ENCODE data around the gene C10orf105.

The C10orf105 gene

GRCh38 chr10:71735709-71736569, 16.4 kb upstream of the C10orf105 start:
- DNase-seq, result no peak

- DNase-seq, result no peak
These were observed 15.2 kb upstream of the C10orf105 start for GRCh38 chr10:71734797-71735196.

- no peak for DNase-seq
These were observed 12.2 kb upstream of the C10orf105 start for GRCh38 chr10:71731791-71732190.

- no peak for DNase-seq
These were observed 9.6 kb upstream of the C10orf105 start for GRCh38 chr10:71729161-71729636.

GRCh38 chr10:71727738-71728737, 8.5 kb upstream of the C10orf105 start:
- no peak for DNase-seq

GRCh38 chr10:71727105-71727737, 7.6 kb upstream of the C10orf105 start:
- DNase-seq, result no peak

- DNase-seq, result no peak
These were observed 7.1 kb upstream of the C10orf105 start for GRCh38 chr10:71726580-71727104.

- DNase-seq, result no peak
These were observed 6.5 kb upstream of the C10orf105 start for GRCh38 chr10:71725998-71726579.

GRCh38 chr10:71725249-71725648, 5.7 kb upstream of the C10orf105 start:
- DNase-seq, result no peak

- DNase-seq, result no peak
These were observed 5.0 kb upstream of the C10orf105 start for GRCh38 chr10:71724539-71724938.

GRCh38 chr10:71723311-71723710, 3.7 kb upstream of the C10orf105 start:
- DNase-seq, result no peak

- DNase-seq, result no peak
These were observed 3.3 kb upstream of the C10orf105 start for GRCh38 chr10:71722849-71723248.

- no peak for DNase-seq
These were observed 1.7 kb upstream of the C10orf105 start for GRCh38 chr10:71721313-71721712.

GRCh38 chr10:71720288-71720687, 710 bp upstream of the C10orf105 start:
- no peak for DNase-seq

GRCh38 chr10:71719042-71719441, 536 bp downstream of the C10orf105 start:
- DNase-seq, result no peak

- no peak for DNase-seq
These were observed 1.3 kb downstream of the C10orf105 start for GRCh38 chr10:71718165-71718698.

GRCh38 chr10:71717551-71717951, 2.0 kb downstream of the C10orf105 start:
- no peak for DNase-seq

GRCh38 chr10:71717056-71717455, 2.5 kb downstream of the C10orf105 start:
- DNase-seq, result no peak

- no peak for DNase-seq
These were observed 3.2 kb downstream of the C10orf105 start for GRCh38 chr10:71716426-71716825.

GRCh38 chr10:71715860-71716259, 3.7 kb downstream of the C10orf105 start:
- DNase-seq, result no peak

GRCh38 chr10:71715026-71715425, 4.6 kb downstream of the C10orf105 start:
- DNase-seq, result no peak

GRCh38 chr10:71714592-71714991, 5.0 kb downstream of the C10orf105 start:
- DNase-seq, result no peak

Measured in NCI-H1417 treated with DMSO at 0.1 percent for 48 hours (cell line).